Activated CD4-positive, alpha-beta T cell treated with anti-CD3 and anti-CD28 coated beads for 1 hour (primary cell): ENCODE results near the gene C5AR1.
"Not testable (repeated sequence)": the region's sequence is repeated elsewhere in the genome, so short reads cannot be mapped to it uniquely, and the experiment has no call there.

Experiments
- DNase-seq: peaks from one replicate; pipeline ENCODE4 v3.0.0-alpha.2; 2020

The C5AR1 gene

GRCh38 chr19:47309608-47310007, at the start of gene C5AR1:
TSS of gene C5AR1 (plus strand) at chr19:47309861. CDS start at chr19:47309896, 35 bp downstream.
- DNase-seq, result no peak

GRCh38 chr19:47260476-47260875, 49.2 kb upstream of the C5AR1 start:
- DNase-seq, result no peak

GRCh38 chr19:47261946-47262793, 47.5 kb upstream of the C5AR1 start:
- not testable (repeated sequence) for DNase-seq

- no peak for DNase-seq
Observed at GRCh38 chr19:47264629-47265028, 45.0 kb upstream of the C5AR1 start.

GRCh38 chr19:47266401-47266941, 43.2 kb upstream of the C5AR1 start:
- DNase-seq, result no peak

- no peak for DNase-seq
Observed at GRCh38 chr19:47267350-47267759, 42.3 kb upstream of the C5AR1 start.

GRCh38 chr19:47268028-47268427, 41.6 kb upstream of the C5AR1 start:
- no peak for DNase-seq

GRCh38 chr19:47269596-47269995, 40.1 kb upstream of the C5AR1 start:
- DNase-seq, result no peak

- DNase-seq, result no peak
Observed at GRCh38 chr19:47270408-47270807, 39.3 kb upstream of the C5AR1 start.

- DNase-seq, result no peak
Observed at GRCh38 chr19:47271949-47272348, 37.7 kb upstream of the C5AR1 start.

GRCh38 chr19:47272448-47273312, 37.0 kb upstream of the C5AR1 start:
- DNase-seq, result no peak

GRCh38 chr19:47273313-47274070, 36.2 kb upstream of the C5AR1 start:
- DNase-seq, result peak; percentile 85

- peak; percentile 99 for DNase-seq
Observed at GRCh38 chr19:47274071-47274890, 35.4 kb upstream of the C5AR1 start, which contains the start of gene INAFM1. TSS of gene INAFM1 (plus strand) at chr19:47274885. CDS start at chr19:47274920, 35 bp downstream.

- DNase-seq, result peak; percentile 35
Observed at GRCh38 chr19:47274891-47275761, 34.5 kb upstream of the C5AR1 start.

GRCh38 chr19:47275791-47276461, 33.7 kb upstream of the C5AR1 start:
- DNase-seq, result no peak

GRCh38 chr19:47276513-47276912, 33.1 kb upstream of the C5AR1 start:
- DNase-seq, result not testable (repeated sequence)

- DNase-seq, result no peak
Observed at GRCh38 chr19:47280183-47280797, 29.4 kb upstream of the C5AR1 start.

GRCh38 chr19:47283405-47284059, 26.1 kb upstream of the C5AR1 start:
- DNase-seq, result no peak

- DNase-seq, result no peak
Observed at GRCh38 chr19:47284324-47284899, 25.2 kb upstream of the C5AR1 start.
